Neural cell (in vitro differentiated cells): Measurements from ENCODE around the gene MMP24OS. TPM values are rescaled to one million over a fixed set of nuclear protein-coding genes. Genes with fewer than 3 reads are reported as not detected.

Experiments used
- H2AFZ ChIP-seq: fragments of 200-600, 300-800 bp; sonication (generic), shearing (Covaris generic); 2 replicates; pipeline ENCODE4 v1.6.0; 2014; ENCODE audit warnings: low read depth, mild to moderate bottlenecking, antibody characterized with exemption, low read length, moderate library complexity
- H3F3A ChIP-seq: fragments of 200-600 bp; shearing (Covaris generic); 2 replicates; pipeline ENCODE4 v1.6.1; 2016; ENCODE audit warnings: mild to moderate bottlenecking, moderate library complexity, mixed read lengths, antibody characterized with exemption, low read length; ENCODE audit not compliant: insufficient read depth, poor library complexity, severe bottlenecking
- H3K27ac ChIP-seq: fragments of 200-600, 300-800 bp; sonication (generic), shearing (Covaris generic); 2 replicates; pipeline ENCODE4 v1.5.1; 2014; ENCODE audit warnings: mild to moderate bottlenecking, low read length, moderate library complexity
- H3K27me3 ChIP-seq: fragments of 300-800, 200-600 bp; sonication (generic), shearing (Covaris generic); 2 replicates; pipeline ENCODE4 v1.6.0; 2014; ENCODE audit warnings: mild to moderate bottlenecking, low read depth, low read length, moderate library complexity; ENCODE audit not compliant: insufficient read depth
- H3K36me3 ChIP-seq: fragments of 300-800, 200-600 bp; sonication (generic), shearing (Covaris generic); 2 replicates; pipeline ENCODE4 v1.5.1; 2014; ENCODE audit warnings: mild to moderate bottlenecking, antibody characterized with exemption, low read length, moderate library complexity; ENCODE audit not compliant: insufficient read depth
- H3K4me2 ChIP-seq: fragments of 300-800, 200-600 bp; sonication (generic), shearing (Covaris generic); 2 replicates; pipeline ENCODE4 v1.6.0; 2014; ENCODE audit warnings: mild to moderate bottlenecking, low read length
- H3K4me3 ChIP-seq: fragments of 300-800, 200-600 bp; sonication (generic), shearing (Covaris generic); 2 replicates; pipeline ENCODE4 v1.5.1; 2014; ENCODE audit warnings: mild to moderate bottlenecking, low read length, moderate library complexity
- H3K79me2 ChIP-seq: fragments of 200-600 bp; shearing (Covaris generic); replicated peaks from 2 replicates; pipeline ENCODE4 v1.6.0; 2014; ENCODE audit warnings: mild to moderate bottlenecking, low read length, moderate library complexity; ENCODE audit not compliant: insufficient read depth
- H3K9ac ChIP-seq: fragments of 300-800, 200-600 bp; sonication (generic), shearing (Covaris generic); 2 replicates; pipeline ENCODE4 v1.6.1; 2016; ENCODE audit warnings: mild to moderate bottlenecking, low read length, mixed read lengths
- H3K9me2 ChIP-seq: fragments of 200-600 bp; shearing (Covaris generic); 2 replicates; pipeline ENCODE4 v1.6.1; 2016; ENCODE audit warnings: mild to moderate bottlenecking, low read length, mixed read lengths; ENCODE audit not compliant: insufficient read depth
- H3K9me3 ChIP-seq: fragments of 200-600, 300-800 bp; sonication (generic), shearing (Covaris generic); 2 replicates; pipeline ENCODE4 v1.6.1; 2016; ENCODE audit warnings: mild to moderate bottlenecking, mixed run types, low read length, moderate library complexity, mixed read lengths
- H4K20me1 ChIP-seq: fragments of 200-600 bp; shearing (Covaris generic); 2 replicates; pipeline ENCODE4 v1.6.1; 2016; ENCODE audit warnings: mild to moderate bottlenecking, mixed run types; ENCODE audit not compliant: insufficient read depth
- EP300 ChIP-seq: fragments of 450-650 bp; conservative IDR thresholded peaks from 2 replicates; pipeline ENCODE4 v1.6.1; 2014; ENCODE audit warnings: antibody characterized with exemption, mild to moderate bottlenecking, moderate library complexity; ENCODE audit not compliant: poor library complexity, severe bottlenecking
- EZH2 ChIP-seq: fragments of 200-600, 300-800 bp; shearing (Covaris generic), sonication (generic); IDR thresholded peaks from 2 replicates; pipeline ENCODE4 v1.6.1; 2014; ENCODE audit warnings: antibody characterized with exemption, low read length, borderline replicate concordance, mild to moderate bottlenecking; ENCODE audit not compliant: insufficient read depth, poor library complexity, severe bottlenecking
- MXI1 ChIP-seq: fragments of 450-650 bp; conservative IDR thresholded peaks from 2 replicates; pipeline ENCODE4 v1.6.1; 2014; ENCODE audit warnings: antibody characterized with exemption, mild to moderate bottlenecking; ENCODE audit not compliant: poor library complexity, severe bottlenecking
- POLR2AphosphoS5 ChIP-seq: IDR thresholded peaks from 2 replicates; pipeline ENCODE4 v1.6.1; 2012
- RAD21 ChIP-seq: fragments of 450-650 bp; conservative IDR thresholded peaks from 2 replicates; pipeline ENCODE4 v1.6.1; 2014; ENCODE audit warnings: antibody characterized with exemption, mild to moderate bottlenecking, moderate library complexity
- SMC3 ChIP-seq: fragments of 450-650 bp; conservative IDR thresholded peaks from 2 replicates; pipeline ENCODE4 v1.6.1; 2014; ENCODE audit warnings: antibody characterized with exemption, mild to moderate bottlenecking, moderate library complexity; ENCODE audit not compliant: poor library complexity
- TAF1 ChIP-seq: IDR thresholded peaks from 2 replicates; pipeline ENCODE4 v1.6.1; 2012; ENCODE audit warnings: low read depth
- polyA plus RNA-seq: library from polyadenylated mRNA; depleted of rRNA; stranded (reverse); fragments of >200 nt; gene quantifications from 2 replicates; pipeline ENCODE4 v1.2.3, GENCODE V29; 2014
- TF ChIP-seq, protein P1 (sequence below): fragments of 450-650 bp; IDR thresholded peaks from 2 replicates; pipeline ENCODE4 v1.5.1; 2014; ENCODE audit warnings: antibody characterized with exemption, mild to moderate bottlenecking, moderate library complexity; ENCODE audit not compliant: poor library complexity, severe bottlenecking

MMP24OS gene
- polyA plus RNA-seq, 1 donor from 2014 or later, result 7.7 TPM

- H2AFZ ChIP-seq, result no peak overlapping the region
- no peaks in the 10 kb centered on the region for H3K9me2 ChIP-seq
- no peak overlapping the region for H3K4me3 ChIP-seq
- no peaks in the 10 kb centered on the region for H3K36me3 ChIP-seq
- H3K4me2 ChIP-seq, result no peak overlapping the region
- no peaks in the 10 kb centered on the region for H4K20me1 ChIP-seq
- no peaks in the 10 kb centered on the region for H3F3A ChIP-seq
- no peak overlapping the region for H3K27ac ChIP-seq
- H3K9me3 ChIP-seq, result no peaks in the 10 kb centered on the region
- H3K79me2 ChIP-seq, result no peaks in the 10 kb centered on the region
- no peak overlapping the region for H3K9ac ChIP-seq
- TF ChIP-seq, protein P1, sequence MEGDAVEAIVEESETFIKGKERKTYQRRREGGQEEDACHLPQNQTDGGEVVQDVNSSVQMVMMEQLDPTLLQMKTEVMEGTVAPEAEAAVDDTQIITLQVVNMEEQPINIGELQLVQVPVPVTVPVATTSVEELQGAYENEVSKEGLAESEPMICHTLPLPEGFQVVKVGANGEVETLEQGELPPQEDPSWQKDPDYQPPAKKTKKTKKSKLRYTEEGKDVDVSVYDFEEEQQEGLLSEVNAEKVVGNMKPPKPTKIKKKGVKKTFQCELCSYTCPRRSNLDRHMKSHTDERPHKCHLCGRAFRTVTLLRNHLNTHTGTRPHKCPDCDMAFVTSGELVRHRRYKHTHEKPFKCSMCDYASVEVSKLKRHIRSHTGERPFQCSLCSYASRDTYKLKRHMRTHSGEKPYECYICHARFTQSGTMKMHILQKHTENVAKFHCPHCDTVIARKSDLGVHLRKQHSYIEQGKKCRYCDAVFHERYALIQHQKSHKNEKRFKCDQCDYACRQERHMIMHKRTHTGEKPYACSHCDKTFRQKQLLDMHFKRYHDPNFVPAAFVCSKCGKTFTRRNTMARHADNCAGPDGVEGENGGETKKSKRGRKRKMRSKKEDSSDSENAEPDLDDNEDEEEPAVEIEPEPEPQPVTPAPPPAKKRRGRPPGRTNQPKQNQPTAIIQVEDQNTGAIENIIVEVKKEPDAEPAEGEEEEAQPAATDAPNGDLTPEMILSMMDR, result no peak
- no peak for TF ChIP-seq POLR2AphosphoS5
- TF ChIP-seq TAF1, result no peak
- TF ChIP-seq MXI1, result no peak
- TF ChIP-seq EP300, result no peak
- no peak for TF ChIP-seq SMC3
- TF ChIP-seq EZH2, result no peak
- TF ChIP-seq RAD21, result no peak
- H3K27me3 ChIP-seq, result no peaks in the 10 kb centered on the region
These were observed 28.0 kb upstream of the MMP24OS start for GRCh38 chr20:35305682-35306556.

GRCh38 chr20:35304956-35305355 is 27.0 kb upstream of the MMP24OS start:
- Histone ChIP-seq H3K4me3 (no peak overlapping the region), H3K4me2 (no peak overlapping the region), H3K27me3 (no peaks in the 10 kb centered on the region), H4K20me1 (no peaks in the 10 kb centered on the region), H3F3A (no peaks in the 10 kb centered on the region), H3K79me2 (no peaks in the 10 kb centered on the region), H2AFZ (no peak overlapping the region), H3K9me3 (no peaks in the 10 kb centered on the region), H3K36me3 (no peaks in the 10 kb centered on the region), H3K9ac (no peak overlapping the region), H3K27ac (no peak overlapping the region), H3K9me2 (no peaks in the 10 kb centered on the region)
- TF ChIP-seq RAD21, result no peak
- TF ChIP-seq, protein P1, result no peak
- no peak for TF ChIP-seq TAF1
- no peak for TF ChIP-seq EP300
